ENCODE results near the gene SLAIN2.

SLAIN2 gene

GRCh38 chr4:48352793-48353192 lies 11.5 kb downstream of the SLAIN2 start:
- no peaks in the 10 kb centered on the region for H3K4me1 ChIP-seq (ENCODE audit: control insufficient read depth, low read length)
- no peaks in the 10 kb centered on the region for H3K9me3 ChIP-seq (ENCODE audit: control insufficient read depth, insufficient read depth, low read length)
- H3K79me2 ChIP-seq (ENCODE audit: control insufficient read depth, low read length): peaks cover 89% of the 10 kb centered on the region
- no peak overlapping the region for H3K4me2 ChIP-seq (ENCODE audit: low read length)
- no peaks in the 10 kb centered on the region for H3F3A ChIP-seq (ENCODE audit: control insufficient read depth, insufficient read depth)
- 0 out of 2 replicates have a peak, but pooled peaks cover 4% of the 10 kb centered on the region for H3K36me3 ChIP-seq (ENCODE audit: control insufficient read depth, low read length)
- no peak overlapping the region for H3K4me3 ChIP-seq (ENCODE audit: low read length)
- H3K27me3 ChIP-seq (ENCODE audit: control insufficient read depth, low read length): no peaks in the 10 kb centered on the region
- no peaks in the 10 kb centered on the region for H4K20me1 ChIP-seq (ENCODE audit: control insufficient read depth, insufficient read depth, low read depth, low read length)
- no peaks in the 10 kb centered on the region for H3K9me2 ChIP-seq (replicated peaks; ENCODE audit: control insufficient read depth, low read length)
- H3K27ac ChIP-seq (ENCODE audit: low read depth, low read length): no peak overlapping the region
- TF ChIP-seq CTCF (IDR thresholded peaks at IDR 0.05; ENCODE audit: low read depth, low read length, poor library complexity, severe bottlenecking) (no peak), EZH2phosphoT487 (IDR thresholded peaks at IDR 0.05; ENCODE audit: borderline replicate concordance, low read length) (no peak)

- Histone ChIP-seq H3K9me3 (ENCODE audit: control insufficient read depth, insufficient read depth, low read length) (no peaks in the 10 kb centered on the region), H3K4me2 (ENCODE audit: low read length) (no peak overlapping the region), H3K36me3 (ENCODE audit: control insufficient read depth, low read length) (0 out of 2 replicates have a peak, but pooled peaks cover 4% of the 10 kb centered on the region), H3K27me3 (ENCODE audit: control insufficient read depth, low read length) (no peaks in the 10 kb centered on the region), H3F3A (ENCODE audit: control insufficient read depth, insufficient read depth) (peaks cover 3% of the 10 kb centered on the region; the same call in 1 of the 2 replicates), H3K27ac (ENCODE audit: low read depth, low read length) (no peak overlapping the region), H3K4me3 (ENCODE audit: low read length) (no peak overlapping the region), H3K9me2 (replicated peaks; ENCODE audit: control insufficient read depth, low read length) (no peaks in the 10 kb centered on the region), H3K79me2 (ENCODE audit: control insufficient read depth, low read length) (peaks cover 67% of the 10 kb centered on the region), H3K4me1 (ENCODE audit: control insufficient read depth, low read length) (no peaks in the 10 kb centered on the region), H4K20me1 (ENCODE audit: control insufficient read depth, insufficient read depth, low read depth, low read length) (no peaks in the 10 kb centered on the region)
- no peak for TF ChIP-seq CTCF (IDR thresholded peaks at IDR 0.05; ENCODE audit: low read depth, low read length, poor library complexity, severe bottlenecking)
Measured at GRCh38 chr4:48356355-48356754, 15.0 kb downstream of the SLAIN2 start.

GRCh38 chr4:48360285-48361011 lies 19.1 kb downstream of the SLAIN2 start:
- H3K9me2 ChIP-seq (replicated peaks; ENCODE audit: control insufficient read depth, low read length): no peaks in the 10 kb centered on the region
- H3K36me3 ChIP-seq (ENCODE audit: control insufficient read depth, low read length): no peaks in the 10 kb centered on the region
- H3F3A ChIP-seq (ENCODE audit: control insufficient read depth, insufficient read depth): peaks cover 3% of the 10 kb centered on the region; the same call in 1 of the 2 replicates
- no peak overlapping the region for H3K4me2 ChIP-seq (ENCODE audit: low read length)
- H3K27me3 ChIP-seq (ENCODE audit: control insufficient read depth, low read length): no peaks in the 10 kb centered on the region
- no peak overlapping the region for H3K4me3 ChIP-seq (ENCODE audit: low read length)
- no peaks in the 10 kb centered on the region for H3K9me3 ChIP-seq (ENCODE audit: control insufficient read depth, insufficient read depth, low read length)
- H3K27ac ChIP-seq (ENCODE audit: low read depth, low read length): no peak overlapping the region
- H4K20me1 ChIP-seq (ENCODE audit: control insufficient read depth, insufficient read depth, low read depth, low read length): no peaks in the 10 kb centered on the region
- peaks cover 40% of the 10 kb centered on the region for H3K79me2 ChIP-seq (ENCODE audit: control insufficient read depth, low read length)
- no peak for TF ChIP-seq CTCF (IDR thresholded peaks at IDR 0.05; ENCODE audit: low read depth, low read length, poor library complexity, severe bottlenecking)
- TF ChIP-seq EZH2phosphoT487 (IDR thresholded peaks at IDR 0.05; ENCODE audit: borderline replicate concordance, low read length): no peak
- H3K4me1 ChIP-seq (ENCODE audit: control insufficient read depth, low read length): no peaks in the 10 kb centered on the region
